Activated T-helper 1 cell treated with anti-CD3 and anti-CD28 coated beads, Interleukin-2, amount 50 U/mL, for 16 hours (primary cell): ENCODE results near the gene METRNL.
"Not testable (repeated sequence)": the region's sequence is repeated elsewhere in the genome, so short reads cannot be mapped to it uniquely, and the experiment has no call there.

ENCODE experiments used
- DNase-seq, 2 donors: peaks; one replicate each; pipeline ENCODE4 v3.0.0-alpha.2; 2020; ENCODE audit warnings: low read depth in 1 of 2, low spot score in 1 of 2

The METRNL gene

GRCh38 chr17:83134456-83134855, 55.0 kb downstream of the METRNL start:
- DNase-seq = not testable (repeated sequence)

GRCh38 chr17:83135692-83136091, 56.3 kb downstream of the METRNL start:
- no peak for DNase-seq

DNA sequence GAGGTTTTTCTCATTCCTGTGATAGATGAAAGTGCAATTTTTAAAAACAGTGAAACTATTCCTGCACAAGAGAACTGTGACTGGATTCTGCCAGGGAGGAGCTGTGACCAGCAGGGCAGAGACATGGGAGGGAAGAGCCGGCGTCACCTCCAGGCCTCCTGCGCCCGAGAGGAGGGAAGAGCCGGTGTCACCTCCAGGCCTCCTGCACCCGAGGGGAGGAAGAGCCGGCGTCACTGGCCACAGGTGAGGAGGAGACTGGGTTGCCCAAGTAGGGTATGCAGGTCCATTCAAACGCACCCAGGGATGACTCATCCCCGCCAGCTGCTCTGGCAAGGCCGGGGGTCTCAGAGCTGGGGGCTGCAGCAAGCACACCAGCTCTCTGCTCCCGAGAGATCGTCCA, 56.7 kb downstream of the METRNL start:
- no peak for DNase-seq

DNA sequence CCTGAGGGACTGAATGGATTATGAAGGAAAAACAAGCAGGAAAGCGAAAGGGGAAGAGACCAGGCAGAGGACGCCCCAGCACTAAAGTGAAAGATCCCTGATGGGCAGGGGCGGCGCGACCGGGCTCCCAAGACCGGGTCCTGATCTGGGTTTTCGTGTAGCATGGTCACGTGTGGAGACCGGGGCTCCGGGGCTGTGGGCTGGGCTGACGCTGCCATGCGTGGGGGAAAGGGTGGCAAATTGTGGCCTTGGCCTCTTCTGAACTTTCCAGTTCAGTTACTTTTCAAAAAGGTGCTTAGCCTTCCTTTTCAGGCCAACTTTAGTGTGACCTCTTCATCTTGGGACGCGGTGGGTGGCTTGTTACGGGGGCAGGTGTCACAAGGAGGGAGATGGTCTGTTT, 57.5 kb downstream of the METRNL start:
- no peak for DNase-seq

DNA sequence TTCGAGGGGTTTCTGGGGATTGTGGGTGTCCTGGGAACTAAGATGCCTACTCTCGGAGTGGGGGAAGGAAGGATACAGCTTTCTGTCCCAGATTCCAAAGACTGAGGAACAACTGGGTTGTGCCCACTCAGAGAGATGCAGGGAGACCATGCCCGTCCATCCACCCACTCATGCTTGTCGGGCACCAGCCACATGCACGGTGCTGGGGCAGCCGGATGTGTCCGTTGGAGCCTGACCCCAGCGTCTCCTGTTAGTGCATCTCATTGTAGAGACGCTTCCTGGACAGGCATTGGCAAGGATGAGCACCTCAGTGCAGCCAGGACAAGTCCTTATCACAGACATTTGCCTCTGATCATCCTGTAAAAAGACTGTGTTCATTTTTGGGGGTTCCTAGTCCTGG, 58.1 kb downstream of the METRNL start:
- no peak for DNase-seq

- DNase-seq = no peak
Observed at GRCh38 chr17:83138820-83139219, 59.4 kb downstream of the METRNL start.

GRCh38 chr17:83139541-83140248, 60.3 kb downstream of the METRNL start:
- not testable (repeated sequence) for DNase-seq

GRCh38 chr17:83140249-83140566, 60.8 kb downstream of the METRNL start:
- not testable (repeated sequence) for DNase-seq

- DNase-seq = no peak
Observed at GRCh38 chr17:83142619-83143018, 63.2 kb downstream of the METRNL start.

DNA sequence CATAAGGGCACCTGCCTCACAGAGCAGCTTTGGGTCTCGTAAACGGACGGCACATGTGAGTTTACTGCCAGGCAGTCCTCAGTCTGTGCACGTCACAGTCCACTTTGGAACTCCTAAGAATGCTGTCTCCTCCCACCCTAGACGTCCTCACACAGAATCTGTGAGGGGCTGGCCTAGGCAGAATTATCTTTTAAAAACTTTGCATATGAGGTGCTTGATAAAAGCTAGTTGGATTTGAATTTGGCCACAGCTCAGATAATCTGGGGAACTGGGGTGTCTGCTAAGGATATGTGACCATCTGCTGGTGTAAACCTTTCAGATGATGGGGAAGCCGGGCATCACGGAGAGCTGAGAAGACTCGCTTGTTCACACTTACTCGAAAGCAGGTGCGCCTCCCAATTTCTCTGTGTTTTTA, 64.4 kb downstream of the METRNL start:
- DNase-seq = no peak
